ENCODE measurements around the gene TAF1B. TPM values are rescaled to one million over a fixed set of nuclear protein-coding genes. Genes with fewer than 3 reads are reported as not detected.

TAF1B gene
- total RNA-seq = 34.4 and 40.3 TPM in 2 replicates

DNA sequence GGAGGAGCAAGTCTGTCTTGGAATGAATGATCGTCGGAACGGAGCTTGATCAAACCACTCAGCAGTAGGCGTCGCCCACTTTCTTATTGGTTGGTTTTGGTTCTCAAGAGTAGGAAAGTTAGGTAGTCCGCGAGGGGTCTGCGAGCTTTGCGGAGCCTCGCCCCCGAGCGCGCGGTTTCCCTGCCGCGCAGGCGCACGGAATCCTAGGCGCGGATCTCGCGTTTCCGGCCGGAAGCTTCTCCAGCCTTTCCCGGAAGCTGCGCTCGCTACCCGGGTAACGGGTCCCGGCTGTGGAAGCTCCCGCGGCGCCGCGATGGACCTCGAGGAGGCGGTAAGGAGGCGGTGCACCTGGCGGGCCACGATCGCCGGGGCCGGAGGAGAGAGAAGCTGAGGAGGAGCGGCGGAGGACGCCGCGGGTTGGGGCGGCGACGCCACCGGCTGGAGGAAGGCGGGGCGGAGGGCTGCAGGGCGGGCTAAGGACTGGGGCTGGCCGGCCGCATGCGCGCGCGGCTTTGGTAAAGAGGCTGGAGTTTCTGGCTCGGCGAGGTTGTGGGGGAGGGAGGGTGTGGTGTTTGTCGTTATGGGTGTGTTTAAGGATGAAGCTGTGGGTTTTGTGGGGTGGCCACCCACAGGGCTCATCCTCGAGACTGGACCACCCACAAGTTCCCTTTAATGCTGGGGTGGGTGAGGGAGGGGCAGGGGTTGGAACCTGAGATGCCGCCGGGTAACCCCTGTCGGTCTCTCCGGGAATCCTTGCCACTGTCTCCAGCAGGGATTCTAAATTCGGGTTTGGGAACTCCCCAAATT is at the start of gene TAF1B:
Gene TAF1B (plus strand): TSS at position 246 of the 807 bp plus-strand sequence. CDS start 68 bp downstream, at position 314.

DNA sequence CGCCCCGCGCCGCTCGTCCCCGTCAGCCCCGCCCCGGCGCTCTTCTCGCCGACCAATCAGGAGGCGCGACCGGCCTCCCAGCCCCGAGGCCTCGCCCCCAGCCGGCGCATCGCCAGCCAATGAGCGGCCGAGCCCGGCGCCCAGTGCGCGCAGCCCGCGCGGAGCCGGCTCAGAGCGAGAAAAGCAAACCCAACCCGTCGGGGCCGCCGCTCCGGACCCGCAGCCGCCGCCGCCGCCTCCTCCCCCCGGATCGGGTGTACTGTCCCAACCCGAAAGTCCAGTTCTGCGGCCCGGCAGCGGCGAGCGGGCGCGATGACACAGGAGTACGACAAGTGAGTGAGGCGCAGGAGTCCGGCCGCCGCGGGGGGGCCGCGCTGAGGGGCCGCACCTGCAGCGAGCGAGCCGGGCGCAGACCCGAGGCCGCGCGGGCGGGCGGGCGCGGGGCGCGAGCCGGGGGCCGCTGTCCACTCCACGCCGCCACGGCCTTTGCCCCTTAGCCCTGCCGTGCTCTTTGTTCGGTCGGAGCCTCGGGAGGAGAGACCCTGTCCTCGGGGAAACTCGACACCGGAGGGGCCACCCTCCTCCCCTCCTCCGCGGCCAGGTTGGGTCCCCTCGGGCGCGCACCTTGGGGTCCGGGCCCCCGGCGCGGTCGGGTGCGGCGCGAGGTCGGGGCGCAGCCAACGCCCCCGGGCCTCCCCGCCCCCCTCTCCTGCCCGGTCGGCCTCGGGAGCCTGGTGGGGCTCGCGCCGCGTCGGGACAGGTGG is 108.4 kb downstream of the TAF1B start, which contains the start of gene GRHL1:
Gene GRHL1 (plus strand): TSS at position 172 of the 764 bp plus-strand sequence. CDS start 141 bp downstream, at position 313.

Other genes with a start within 250 kb of the TAF1B start
- 239 and 243 TPM in 2 replicates for gene YWHAQ, start 212.5 kb upstream of the TAF1B start, total RNA-seq
- 1.1 and 1.3 TPM in 2 replicates for gene GRHL1, start 108.2 kb downstream of the TAF1B start, total RNA-seq
- 2.6 and 4.7 TPM in 2 replicates for gene KLF11, start 200.1 kb downstream of the TAF1B start, total RNA-seq
- not detected in 2 replicates for gene CYS1, start 236.9 kb downstream of the TAF1B start, total RNA-seq

Data from epithelial cell of umbilical artery (primary cell).